Activated naive CD4-positive, alpha-beta T cell treated with Interleukin-2 at 50 U/mL for 16 hours (primary cell): ENCODE results near the gene HK1.
"Not testable (repeated sequence)": the region's sequence is repeated elsewhere in the genome, so short reads cannot be mapped to it uniquely, and the experiment has no call there.

Source experiments
- DNase-seq: peaks from one replicate; pipeline ENCODE4 v3.0.0-alpha.2; 2020

HK1 gene

GRCh38 chr10:69329721-69330178, 51.5 kb downstream of the HK1 start:
- DNase-seq = no peak

GRCh38 chr10:69331161-69331560, 52.9 kb downstream of the HK1 start:
- DNase-seq = no peak

- no peak for DNase-seq
Measured at GRCh38 chr10:69332278-69333010, 54.1 kb downstream of the HK1 start.

GRCh38 chr10:69333205-69333604, 54.9 kb downstream of the HK1 start:
- DNase-seq = no peak

GRCh38 chr10:69333865-69334301, 55.6 kb downstream of the HK1 start:
- DNase-seq = not testable (repeated sequence)

GRCh38 chr10:69334302-69335062, 56.2 kb downstream of the HK1 start:
- DNase-seq = no peak

- DNase-seq = peak; percentile 38
Measured at GRCh38 chr10:69335063-69335587, 56.8 kb downstream of the HK1 start.

GRCh38 chr10:69335613-69336012, 57.3 kb downstream of the HK1 start:
- DNase-seq = no peak

- DNase-seq = no peak
Measured at GRCh38 chr10:69336952-69337295, 58.6 kb downstream of the HK1 start.

GRCh38 chr10:69337296-69338132, 59.2 kb downstream of the HK1 start:
- DNase-seq = no peak

GRCh38 chr10:69338133-69338456, 59.8 kb downstream of the HK1 start:
- DNase-seq = no peak

- no peak for DNase-seq
Measured at GRCh38 chr10:69338547-69339450, 60.5 kb downstream of the HK1 start.

- DNase-seq = no peak
Measured at GRCh38 chr10:69340695-69341094, 62.4 kb downstream of the HK1 start.

GRCh38 chr10:69343905-69344304, 65.6 kb downstream of the HK1 start:
- no peak for DNase-seq

- DNase-seq = no peak
Measured at GRCh38 chr10:69344591-69345252, 66.4 kb downstream of the HK1 start.

GRCh38 chr10:69345402-69345801, 67.1 kb downstream of the HK1 start:
- DNase-seq = no peak

GRCh38 chr10:69345890-69346474, 67.7 kb downstream of the HK1 start:
- no peak for DNase-seq

GRCh38 chr10:69346776-69347175, 68.5 kb downstream of the HK1 start:
- no peak for DNase-seq

- DNase-seq = no peak
Measured at GRCh38 chr10:69348816-69349541, 70.7 kb downstream of the HK1 start.

- DNase-seq = no peak
Measured at GRCh38 chr10:69349542-69349888, 71.2 kb downstream of the HK1 start.

- DNase-seq = no peak
Measured at GRCh38 chr10:69351589-69351988, 73.3 kb downstream of the HK1 start.
